Activated CD8-positive, alpha-beta memory T cell treated with anti-CD3 and anti-CD28 coated beads, Interleukin-2, amount 50 U/mL, for 1 hour (primary cell): ENCODE results near the gene NKAP.
"Not testable (repeated sequence)": the region's sequence is repeated elsewhere in the genome, so short reads cannot be mapped to it uniquely, and the experiment has no call there.

Experiments
- DNase-seq: peaks from one replicate; pipeline ENCODE4 v3.0.0-alpha.2; 2020; ENCODE audit errors: extremely low read depth

The NKAP gene

GRCh38 chrX:119943185-119943988, at the start of gene NKAP:
Gene NKAP (minus strand): TSS chrX:119943751. CDS start chrX:119943605, 146 bp downstream.
- peak; percentile 35 for DNase-seq

- DNase-seq, result no peak
These were observed 47.6 kb upstream of the NKAP start for GRCh38 chrX:119991005-119991787.

GRCh38 chrX:119990556-119991004, 47.0 kb upstream of the NKAP start:
- no peak for DNase-seq

- DNase-seq, result no peak
These were observed 46.5 kb upstream of the NKAP start for GRCh38 chrX:119989905-119990555.

- DNase-seq, result no peak
These were observed 42.7 kb upstream of the NKAP start for GRCh38 chrX:119986203-119986602.

- DNase-seq, result no peak
These were observed 41.1 kb upstream of the NKAP start for GRCh38 chrX:119984652-119985051.

GRCh38 chrX:119983494-119983893, 39.9 kb upstream of the NKAP start:
- no peak for DNase-seq

- no peak for DNase-seq
These were observed 38.6 kb upstream of the NKAP start for GRCh38 chrX:119982145-119982544.

GRCh38 chrX:119981286-119982070, 37.9 kb upstream of the NKAP start:
- DNase-seq, result no peak

GRCh38 chrX:119977172-119977571, 33.6 kb upstream of the NKAP start:
- DNase-seq, result not testable (repeated sequence)

GRCh38 chrX:119971184-119971583, 27.6 kb upstream of the NKAP start:
- no peak for DNase-seq

- DNase-seq, result no peak
These were observed 27.0 kb upstream of the NKAP start for GRCh38 chrX:119970574-119970973.

- not testable (repeated sequence) for DNase-seq
These were observed 23.3 kb upstream of the NKAP start for GRCh38 chrX:119966837-119967236.

- DNase-seq, result no peak
These were observed 17.1 kb upstream of the NKAP start for GRCh38 chrX:119960625-119961024.

- DNase-seq, result peak; percentile 58
These were observed 12.4 kb upstream of the NKAP start for GRCh38 chrX:119955807-119956570.

- DNase-seq, result no peak
These were observed 10.8 kb upstream of the NKAP start for GRCh38 chrX:119954374-119954773.

GRCh38 chrX:119948381-119948780, 4.8 kb upstream of the NKAP start:
- no peak for DNase-seq

GRCh38 chrX:119945481-119945880, 1.9 kb upstream of the NKAP start:
- DNase-seq, result no peak

GRCh38 chrX:119942831-119943184, 743 bp downstream of the NKAP start:
- DNase-seq, result no peak

GRCh38 chrX:119942173-119942819, 1.3 kb downstream of the NKAP start:
- DNase-seq, result no peak
